ENCODE data around the gene LNX2.

DNA sequence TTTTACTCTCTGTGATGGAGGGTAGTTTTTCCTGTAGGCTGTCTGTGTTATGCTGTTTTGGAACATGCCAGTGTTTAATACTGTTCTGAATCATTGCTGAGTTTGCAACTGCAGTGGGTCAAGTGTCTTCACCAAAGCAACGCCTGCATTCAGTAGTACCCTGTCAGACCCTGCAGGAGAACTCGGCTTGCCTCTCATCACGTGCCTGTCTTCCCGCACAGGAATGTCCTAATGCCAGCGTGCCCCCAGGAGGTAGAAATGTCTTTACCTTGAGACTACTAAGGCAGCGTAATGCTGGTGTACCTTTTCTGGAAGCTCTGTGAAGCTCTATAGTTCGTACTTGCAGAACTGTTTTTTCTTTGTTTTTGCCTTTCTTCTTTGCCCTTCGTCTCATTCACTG is 43.6 kb upstream of the LNX2 start:
- TF ChIP-seq CTCF (conservative IDR thresholded peaks at IDR 0.05; ENCODE audit: low read depth, low read length) (no peak), POLR2A (IDR thresholded peaks at IDR 0.05; ENCODE audit: low read depth, low read length) (no peak), RCOR1 (IDR thresholded peaks at IDR 0.05; ENCODE audit: insufficient replicate concordance, low read length) (no peak), CEBPB (IDR thresholded peaks at IDR 0.05; ENCODE audit: low read depth, low read length) (no peak), SMC3 (IDR thresholded peaks at IDR 0.05; ENCODE audit: low read depth, low read length) (no peak)
- TF ChIP-seq, protein P1, sequence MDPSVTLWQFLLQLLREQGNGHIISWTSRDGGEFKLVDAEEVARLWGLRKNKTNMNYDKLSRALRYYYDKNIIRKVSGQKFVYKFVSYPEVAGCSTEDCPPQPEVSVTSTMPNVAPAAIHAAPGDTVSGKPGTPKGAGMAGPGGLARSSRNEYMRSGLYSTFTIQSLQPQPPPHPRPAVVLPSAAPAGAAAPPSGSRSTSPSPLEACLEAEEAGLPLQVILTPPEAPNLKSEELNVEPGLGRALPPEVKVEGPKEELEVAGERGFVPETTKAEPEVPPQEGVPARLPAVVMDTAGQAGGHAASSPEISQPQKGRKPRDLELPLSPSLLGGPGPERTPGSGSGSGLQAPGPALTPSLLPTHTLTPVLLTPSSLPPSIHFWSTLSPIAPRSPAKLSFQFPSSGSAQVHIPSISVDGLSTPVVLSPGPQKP (IDR thresholded peaks at IDR 0.05; ENCODE audit: borderline replicate concordance, low read depth, low read length), result no peak
